A204.1 (cell line): Measurements from ENCODE around the gene BHLHE23.

Experiments used
- FAIRE-seq: peaks from 2 replicates; lab custom pipeline; 2012; peaks lifted over from hg19 to GRCh38; lab: Jason Lieb, UNC

Gene BHLHE23

DNA sequence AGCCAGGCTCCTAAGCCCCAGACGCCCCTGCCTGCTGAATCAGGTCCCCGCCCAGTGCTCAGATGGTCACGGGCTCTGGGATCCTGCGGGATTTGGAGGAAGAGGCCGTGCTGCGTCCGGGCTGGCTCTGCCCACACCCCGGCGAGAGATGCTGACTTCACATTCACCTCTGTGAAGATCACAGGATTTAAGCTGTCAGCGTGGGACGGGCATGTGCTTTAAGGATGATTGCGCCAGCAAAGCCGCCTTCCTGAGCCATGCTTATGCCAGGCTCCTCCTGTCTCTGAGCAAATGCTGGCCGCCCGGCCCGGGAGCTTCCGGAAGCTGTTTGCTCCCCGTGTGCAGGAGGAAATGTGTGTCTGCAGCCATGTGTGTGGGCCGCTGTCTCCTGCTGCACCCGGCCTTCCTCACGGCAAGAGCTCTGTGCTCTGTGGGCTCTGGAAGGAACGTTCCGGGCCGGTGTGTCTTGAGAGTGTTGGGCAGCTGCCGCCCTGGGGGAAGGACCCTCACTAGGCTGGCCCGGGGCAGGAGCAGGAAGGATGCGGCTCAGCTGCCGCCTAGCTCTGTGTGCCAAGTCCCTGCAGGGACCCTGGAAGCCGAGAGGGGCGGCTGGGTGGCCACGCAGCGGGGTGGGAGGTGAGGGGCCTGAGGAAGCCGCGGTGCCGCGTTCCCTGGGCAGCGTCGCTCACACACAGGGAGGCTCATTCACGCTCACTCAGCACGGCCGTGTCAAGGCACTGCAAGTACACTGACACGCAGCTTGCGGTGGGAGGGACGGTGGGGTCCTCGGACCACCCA, 19.0 kb upstream of the BHLHE23 start:
- no peak for FAIRE-seq

DNA sequence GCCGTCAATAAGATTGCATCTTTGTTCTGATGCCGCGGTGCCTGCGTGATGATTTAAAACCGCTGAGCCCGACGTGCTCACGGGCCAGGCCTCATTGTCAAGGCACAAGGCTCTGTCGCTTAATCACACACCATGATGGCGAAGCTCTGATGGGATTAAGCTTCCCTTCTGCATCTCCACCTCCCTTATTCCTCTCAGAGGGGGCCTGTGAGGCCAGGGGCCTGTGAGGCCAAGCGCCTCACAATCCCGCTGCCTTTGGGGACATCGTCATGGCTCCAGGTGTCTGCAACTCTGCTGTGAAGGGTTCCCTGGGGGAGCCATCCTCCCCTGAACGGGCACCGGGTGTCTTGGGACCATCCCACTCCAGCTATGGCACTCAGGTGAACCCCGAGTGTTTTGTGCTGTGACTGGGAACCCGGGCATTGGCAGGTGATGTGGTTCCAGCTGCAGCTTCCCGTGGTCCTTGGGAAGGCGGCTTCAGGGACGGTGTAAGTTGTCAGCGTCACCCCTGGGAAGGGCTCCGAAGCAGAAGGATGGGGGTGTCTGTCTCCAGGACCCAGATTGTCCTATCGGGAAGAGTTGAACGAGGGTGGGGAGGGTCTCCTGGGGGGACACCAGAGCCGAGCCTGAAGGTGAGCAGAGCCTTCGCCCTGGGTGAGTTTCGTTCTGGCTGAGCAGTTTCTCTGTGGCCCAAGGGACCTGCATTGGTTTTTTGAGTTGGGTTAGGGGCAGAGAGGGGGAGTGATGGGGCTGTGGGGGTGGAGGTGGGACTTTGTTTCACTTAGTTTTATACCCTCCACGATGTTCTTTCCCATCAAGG, 18.0 kb upstream of the BHLHE23 start:
- no peak for FAIRE-seq

DNA sequence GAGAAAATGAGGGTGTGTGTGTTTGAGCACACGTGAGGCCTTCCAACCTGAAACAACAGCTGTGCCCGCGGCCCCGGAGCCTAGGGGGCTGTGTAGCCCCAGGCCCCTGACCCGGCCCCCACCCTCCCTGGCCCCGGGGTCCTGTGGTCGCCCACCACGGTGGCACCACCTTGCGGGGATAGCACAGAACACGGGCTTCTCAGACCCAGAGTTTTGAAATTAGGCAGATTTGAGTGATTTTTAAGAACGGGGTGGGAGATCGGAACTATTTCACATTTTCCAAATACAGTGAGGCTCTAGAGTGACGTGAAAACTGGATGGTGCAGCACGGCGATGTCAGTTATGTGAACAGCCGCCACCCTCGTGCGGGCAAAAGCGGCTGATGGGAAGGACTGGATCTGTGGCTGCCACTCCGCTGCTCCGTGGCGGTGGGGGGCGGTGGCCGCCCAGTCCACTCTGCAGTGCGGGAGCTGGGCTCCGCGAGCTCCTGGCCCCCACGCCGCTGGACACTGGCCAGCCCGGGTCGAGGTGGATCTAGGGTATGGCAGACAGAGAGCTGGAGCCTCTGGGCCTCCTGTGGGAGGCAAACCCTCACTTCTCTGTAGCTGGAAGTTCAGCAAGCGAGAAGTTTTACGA, 17.3 kb upstream of the BHLHE23 start:
- FAIRE-seq, result no peak

DNA sequence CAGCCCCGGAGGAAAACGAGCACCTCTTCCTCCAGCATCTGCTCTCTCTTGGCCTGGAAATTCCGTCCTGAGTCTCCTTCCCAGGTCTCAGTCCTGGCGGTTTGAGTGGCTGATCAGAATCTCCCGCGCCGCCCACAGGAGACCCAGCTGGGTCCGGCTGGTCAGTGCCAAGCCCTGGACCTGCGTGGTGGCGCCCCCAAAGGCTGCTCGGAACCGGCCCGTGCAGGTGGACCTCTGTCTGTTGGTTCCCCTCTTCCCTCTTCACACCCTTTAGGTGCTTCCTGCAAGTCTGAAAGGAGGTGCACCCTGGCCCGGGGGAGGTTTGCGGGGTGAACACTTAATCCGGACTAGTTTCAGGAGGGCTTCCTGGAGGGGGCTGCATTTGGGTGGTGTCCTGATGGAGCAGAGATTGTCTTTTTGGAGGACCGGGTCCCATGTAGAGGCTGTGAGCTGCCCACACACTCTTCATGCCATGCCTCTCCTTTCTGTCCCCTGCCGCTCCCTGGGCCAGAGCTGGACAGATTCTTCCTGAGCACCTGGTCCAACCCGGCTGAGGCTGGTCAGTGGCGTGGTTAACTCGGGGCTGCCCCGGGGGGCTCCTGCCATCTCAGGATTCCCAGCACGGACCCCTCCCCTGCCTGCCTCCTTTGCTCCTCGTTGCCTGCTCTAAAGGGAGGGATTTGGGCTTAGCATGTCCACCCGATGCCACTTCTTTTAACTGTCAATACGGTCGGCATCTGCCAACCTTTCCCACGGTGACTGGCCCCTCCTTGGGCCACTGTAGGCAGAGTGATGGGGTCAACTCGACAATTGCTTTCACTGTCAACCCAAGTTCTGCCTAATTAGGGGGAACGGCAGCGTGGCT, 16.5 kb upstream of the BHLHE23 start:
- FAIRE-seq, result no peak

DNA sequence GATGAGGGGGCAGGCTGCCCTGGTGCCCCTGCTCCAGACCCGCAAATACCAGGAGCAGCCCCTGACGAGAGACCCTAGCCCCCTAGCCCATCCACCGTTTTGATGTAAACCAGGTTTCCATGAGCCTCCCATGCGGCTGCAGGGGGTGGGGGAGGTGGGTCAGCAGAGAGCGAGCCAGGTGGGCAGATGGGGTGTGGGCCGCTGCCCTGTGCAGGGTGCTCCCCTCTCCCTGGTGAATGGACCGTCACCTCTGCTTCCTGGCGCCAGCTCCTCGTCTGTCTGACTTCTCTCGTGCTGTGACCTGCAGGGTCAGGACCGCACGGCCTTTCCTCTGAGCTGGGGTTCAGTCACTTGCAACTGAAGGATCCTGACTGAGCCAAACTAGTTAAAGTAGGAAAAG, 15.7 kb upstream of the BHLHE23 start:
- FAIRE-seq, result no peak

DNA sequence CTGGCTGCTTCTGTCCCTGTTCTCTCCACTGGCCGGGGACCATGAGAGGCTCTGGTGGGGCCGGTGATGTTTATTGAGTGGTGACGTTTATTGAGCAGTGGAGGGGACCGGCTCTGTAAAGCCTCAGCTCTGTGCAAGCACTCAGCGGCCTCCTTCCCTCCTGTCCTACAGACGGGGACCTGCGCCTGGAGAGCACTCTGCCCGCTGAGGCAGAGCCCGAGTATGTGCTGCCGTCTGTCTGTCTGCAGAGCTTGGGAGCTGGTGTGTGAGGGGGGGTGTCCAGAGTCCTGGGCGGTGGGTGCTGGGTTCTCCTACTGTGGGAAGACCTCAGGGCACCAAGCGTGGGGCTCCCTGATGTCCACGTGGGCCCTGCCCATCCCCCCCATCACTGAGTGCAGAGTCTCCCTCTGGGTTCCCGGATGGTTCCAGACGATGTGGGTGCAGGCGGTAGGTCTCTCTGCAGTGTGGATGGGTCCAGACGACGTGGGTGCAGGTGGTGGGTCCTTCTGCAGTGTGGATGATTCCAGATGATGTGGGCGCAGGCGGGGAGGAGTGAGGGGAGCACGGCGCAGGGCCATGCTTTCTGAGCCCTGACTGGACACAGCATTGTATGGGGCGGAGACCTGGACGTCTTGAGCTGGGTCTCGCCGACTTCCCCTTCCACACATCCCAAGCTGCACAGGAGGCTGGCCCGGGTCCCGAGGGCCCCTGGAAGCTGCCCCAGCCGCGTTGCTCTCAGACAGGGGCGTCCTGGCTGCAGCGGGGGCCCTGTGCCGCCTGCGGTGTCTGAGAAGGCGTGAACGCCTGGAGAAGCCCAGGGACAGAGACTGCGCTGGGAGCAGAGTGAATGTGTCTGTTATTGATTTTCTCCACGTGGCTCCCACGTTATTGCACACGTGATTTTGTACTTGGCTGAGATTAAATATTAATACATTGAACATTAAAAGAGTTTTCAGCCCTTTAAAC, 14.9 kb upstream of the BHLHE23 start:
- FAIRE-seq, result no peak

DNA sequence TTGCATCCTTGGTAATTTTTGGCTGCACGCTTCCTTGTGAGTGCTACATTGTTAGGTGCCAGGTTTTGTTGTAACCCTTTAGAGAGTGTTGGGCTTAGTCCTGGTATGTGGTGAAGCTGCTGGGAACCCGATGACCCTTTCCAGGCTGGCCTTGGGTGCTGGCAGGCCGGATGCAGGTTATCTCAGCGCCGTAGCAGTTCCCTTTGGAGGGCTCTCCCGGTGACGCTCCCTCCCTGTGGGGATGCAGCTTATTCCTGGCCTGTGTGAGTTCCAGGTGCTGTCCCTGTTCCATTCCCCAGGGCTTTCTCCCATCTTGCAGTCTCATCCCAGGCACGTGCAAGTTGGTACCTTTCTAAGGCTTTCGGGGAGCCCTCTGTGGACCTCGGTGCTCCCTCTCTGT, 13.9 kb upstream of the BHLHE23 start:
- FAIRE-seq, result no peak

DNA sequence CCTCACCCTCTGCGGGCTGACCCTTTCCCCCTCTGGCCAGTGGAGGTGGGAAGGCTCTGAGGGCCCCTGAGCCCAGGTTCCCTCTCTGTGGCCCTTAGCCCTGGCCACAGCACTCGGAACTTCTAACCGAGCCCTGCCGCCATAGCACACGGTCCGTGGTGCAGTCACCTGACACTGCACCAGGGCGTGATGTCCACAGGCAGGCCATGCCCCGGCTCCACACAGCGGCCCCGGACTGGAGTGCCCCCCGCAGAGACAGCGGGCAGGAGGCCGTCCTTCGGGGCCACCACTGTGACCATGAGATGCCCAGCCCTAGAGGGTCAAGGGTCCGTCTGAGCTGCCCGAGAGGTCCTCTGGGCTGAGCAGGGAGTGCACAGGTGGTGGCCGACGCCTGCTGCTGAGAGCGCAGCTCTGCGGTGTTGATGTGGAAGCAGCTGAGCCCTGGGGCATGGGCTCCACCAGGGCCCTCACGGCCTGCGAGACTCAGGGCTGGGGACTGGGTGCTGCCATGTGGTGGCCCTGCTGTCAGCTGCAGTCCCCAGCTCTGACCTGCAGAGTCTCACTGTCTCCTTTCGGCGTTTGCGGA, 11.2 kb upstream of the BHLHE23 start:
- FAIRE-seq, result no peak

DNA sequence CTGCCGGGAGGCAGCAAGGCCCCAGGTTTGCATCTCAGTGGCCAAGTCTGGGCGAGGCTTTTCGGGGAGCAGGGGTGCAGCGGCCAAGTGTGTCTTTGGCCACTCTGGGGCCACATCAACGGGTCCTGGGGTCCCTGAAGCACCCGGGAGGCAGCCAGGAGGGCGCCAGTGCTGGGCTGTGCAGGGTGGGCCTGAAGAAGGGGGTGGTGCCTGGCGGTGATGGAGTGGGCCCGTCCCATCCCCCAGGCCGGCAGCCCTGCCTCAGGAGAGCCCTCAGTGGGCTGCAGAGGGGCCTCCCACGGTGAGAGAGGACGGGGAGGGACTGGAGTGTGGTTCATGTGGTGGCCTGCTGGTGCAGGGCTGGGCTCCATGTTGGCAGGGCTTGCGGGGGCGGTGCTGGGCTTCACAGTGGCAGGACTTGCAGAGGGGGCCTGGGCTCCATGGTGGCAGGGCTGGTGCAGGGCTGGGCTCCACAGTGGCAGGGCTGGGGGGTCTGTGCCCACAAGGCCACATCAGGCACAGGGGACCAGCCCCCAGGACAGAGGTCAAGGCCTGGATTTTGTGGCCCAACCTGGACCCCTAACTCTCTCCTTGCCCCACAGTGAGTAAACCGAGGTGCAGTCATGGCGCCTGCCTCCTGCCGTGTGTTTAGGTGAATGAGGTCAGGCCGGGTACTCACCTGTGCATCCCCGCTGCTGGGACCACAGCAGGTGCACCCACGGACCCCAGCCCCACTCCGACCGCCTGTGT, 10.5 kb upstream of the BHLHE23 start:
- no peak for FAIRE-seq

DNA sequence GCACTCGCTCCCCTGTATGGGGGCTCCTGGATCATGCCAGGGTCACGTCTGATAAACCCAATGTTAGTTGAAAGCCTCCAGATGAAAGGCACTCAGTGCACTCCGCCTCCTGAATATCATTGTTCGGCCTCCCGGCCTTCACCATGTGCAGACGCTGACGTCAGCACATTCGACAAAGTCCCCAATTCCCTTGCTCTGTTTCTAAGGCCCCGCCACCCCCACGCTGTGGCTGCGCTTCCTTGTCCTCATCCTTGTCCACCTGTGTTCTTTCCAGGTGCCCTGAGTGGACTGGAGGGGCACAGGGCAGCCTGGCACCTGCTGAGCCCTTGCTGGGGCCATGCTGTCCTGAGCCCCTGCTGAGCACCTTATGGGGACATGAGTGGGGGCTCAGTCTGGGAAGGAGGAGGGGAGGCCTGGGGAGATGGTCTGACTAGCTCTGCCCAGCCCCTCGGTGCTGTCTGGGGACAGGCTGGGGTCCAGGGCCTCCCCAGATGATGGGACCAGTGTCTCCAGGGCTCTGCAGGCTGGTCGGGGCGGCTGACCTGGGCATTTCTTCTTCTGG, 9.8 kb upstream of the BHLHE23 start:
- no peak for FAIRE-seq

DNA sequence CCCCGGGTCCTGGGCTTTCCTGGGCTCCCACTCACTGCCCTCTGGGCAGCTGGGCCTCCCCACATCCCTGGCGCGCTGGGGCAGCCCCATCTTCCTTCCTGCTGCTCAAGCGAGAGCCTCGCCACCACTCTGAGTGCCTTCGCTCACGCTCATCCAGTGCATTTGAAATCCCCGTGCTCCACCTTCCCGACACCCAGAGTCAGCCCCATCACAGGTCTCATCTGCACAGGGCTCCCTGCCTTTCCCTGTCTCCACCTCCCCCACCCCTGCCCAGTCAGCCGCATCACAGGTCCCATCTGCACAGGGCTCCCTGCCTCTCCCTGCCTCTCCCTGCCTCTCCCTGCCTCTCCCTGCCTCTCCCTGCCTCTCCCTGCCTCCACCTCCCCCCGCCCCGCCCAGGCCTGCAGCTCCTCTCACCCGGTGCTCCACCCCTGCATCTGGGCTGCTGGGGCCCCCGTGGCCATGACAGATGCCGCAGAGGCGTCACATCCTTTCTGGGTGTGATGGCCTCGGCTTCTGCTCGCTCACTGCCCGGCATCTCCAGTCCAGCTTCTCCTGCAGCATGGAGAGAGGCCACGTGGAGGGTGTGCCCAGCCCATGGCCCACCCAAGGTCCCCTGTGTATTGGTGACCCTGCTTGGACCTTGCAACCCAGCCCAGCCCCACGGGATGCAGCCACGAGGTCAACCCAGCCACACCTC, 9.0 kb upstream of the BHLHE23 start:
- no peak for FAIRE-seq

DNA sequence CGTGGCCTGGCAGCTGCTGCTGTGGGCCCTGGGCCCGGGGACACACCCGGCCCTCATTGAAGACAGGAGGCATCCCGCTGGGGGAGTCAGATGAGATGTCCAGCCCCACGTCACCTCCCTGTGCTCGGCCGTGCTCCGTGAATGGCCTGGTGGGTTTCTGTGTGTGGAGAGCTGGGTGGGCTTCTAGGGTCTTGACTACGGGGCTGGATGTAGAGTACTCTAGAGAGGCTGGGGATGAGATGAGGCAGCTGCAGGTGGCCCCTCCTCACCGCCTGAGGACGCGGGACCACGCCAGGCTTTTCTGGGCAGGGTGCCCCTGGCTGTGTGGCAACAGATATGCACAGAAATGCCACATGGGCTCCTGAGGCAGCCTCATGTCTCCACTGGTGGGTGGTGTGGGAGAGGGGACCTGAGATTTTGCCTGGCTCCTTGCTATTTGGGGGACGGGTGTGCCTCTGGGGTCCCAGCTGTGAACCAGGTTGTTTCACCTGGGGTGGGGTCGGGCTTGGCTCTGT, 8.4 kb upstream of the BHLHE23 start:
- FAIRE-seq, result no peak

DNA sequence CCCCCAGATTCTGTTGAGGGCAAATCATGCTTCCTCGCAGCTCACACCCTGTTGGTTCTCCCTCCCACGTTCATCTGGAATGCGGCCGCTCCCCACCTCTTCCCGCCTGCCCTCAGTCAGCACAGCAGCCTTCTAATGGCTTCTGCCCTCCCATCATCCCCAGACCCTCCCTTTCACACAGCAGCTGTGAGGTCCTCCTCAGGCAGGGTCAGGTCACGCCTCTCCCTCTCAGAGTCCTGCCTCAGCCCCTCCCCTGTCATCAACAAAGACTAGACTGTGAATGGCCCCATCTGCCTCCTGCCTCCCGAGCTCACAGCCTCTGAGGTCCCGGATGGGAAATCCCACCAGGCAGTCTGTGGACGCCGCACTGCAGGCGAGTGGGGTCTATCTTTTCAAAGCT, 7.9 kb upstream of the BHLHE23 start:
- no peak for FAIRE-seq

DNA sequence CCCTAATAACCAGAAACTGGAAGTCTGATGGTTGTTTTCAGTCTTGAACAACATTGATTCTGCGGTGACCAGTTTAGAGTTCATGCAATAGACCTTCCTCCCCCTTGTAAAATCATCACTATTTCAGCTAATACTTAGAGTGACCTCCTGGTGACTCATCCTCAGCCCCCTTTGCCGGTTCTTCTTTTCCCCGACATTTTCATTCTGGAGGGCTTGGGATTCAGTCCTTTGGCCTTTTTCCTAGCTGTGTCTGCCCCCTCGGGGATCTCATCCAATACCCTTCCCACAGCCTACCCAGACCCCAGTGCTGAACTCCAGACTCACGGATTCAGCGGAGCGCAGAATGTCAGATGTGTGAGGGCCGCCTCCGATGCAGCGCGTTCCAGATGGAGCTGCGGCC, 7.5 kb upstream of the BHLHE23 start:
- no peak for FAIRE-seq

DNA sequence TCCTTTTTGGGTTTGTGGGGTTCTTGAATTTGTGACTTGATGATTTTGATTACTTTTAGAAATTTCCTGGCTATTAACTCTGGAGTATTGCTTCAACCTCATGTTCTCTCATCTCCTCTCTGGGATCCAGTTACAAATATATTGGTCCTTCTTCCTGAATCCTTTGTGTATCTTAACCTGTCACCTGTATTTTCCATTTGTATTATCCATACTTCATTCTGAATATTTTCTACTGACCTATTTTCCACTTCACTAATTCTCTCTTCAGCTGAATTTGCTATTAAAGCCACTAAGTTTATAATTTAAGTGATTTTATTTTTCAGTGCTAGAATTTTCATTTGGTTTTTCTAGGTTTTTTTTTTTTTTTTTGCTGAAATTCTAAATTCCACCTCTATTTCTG, 6.4 kb upstream of the BHLHE23 start:
- no peak for FAIRE-seq

DNA sequence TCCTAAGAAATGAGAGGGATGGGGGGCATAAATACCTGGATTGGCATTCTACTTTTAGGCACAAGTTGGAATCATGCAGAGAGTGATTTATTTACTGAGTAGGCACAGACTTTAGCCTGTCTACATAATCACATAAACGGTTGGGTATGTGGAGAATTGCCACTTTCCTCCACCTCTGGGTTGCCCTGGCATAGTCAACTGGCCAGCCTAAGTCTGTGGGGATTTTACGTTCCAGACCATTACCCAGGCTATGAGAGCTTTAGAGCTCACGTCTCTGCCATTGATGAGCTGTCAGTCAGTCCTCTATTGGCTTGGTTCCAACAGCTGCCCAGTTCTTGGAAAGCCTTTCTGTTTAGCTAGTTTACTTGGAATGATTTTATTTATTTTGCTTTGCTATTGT, 5.0 kb upstream of the BHLHE23 start:
- FAIRE-seq, result no peak

DNA sequence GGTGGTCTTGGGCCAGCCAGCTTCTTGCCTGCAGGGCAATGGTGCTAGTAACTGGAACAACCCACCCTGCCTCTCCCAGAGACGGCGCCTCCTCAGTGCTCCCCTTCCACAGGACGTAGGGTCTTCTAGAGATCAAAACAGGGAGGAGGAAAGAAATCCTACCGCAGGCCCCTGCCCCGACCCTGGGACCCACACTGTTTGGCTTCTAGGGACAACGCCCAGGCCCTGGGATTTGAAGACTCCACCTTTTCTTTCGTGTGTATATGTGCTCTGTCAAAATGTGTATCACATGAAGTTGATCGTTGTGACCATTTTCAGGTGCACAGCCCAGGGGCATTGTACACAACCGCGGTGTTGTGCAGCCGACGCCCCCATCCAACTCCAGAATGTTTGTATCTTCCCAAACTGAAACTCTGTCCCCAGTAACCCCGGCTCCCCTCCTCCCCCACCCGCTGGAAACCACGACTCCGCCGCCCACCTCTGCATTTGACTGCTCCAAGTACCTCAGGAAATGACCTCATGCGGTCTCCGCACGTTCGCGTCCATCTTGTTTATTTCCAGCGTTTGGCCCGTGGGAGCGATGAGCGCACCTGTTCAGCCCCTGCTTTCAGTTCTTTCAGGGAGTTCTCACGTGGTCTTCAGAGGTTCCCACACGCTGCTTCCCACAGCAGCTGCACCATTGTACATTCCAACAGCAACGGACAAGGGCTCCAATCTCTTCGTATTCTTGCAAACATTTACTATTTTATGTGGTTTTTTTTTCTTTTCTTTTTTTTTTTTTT, 3.4 kb upstream of the BHLHE23 start:
- FAIRE-seq, result no peak
